HepG2 (cell line): Measurements from ENCODE around the gene UCN2. TPM values are rescaled to one million over a fixed set of nuclear protein-coding genes. Genes with fewer than 3 reads are reported as not detected.

Experiments
- ATAC-seq: fragments of 200-7000 bp; cut with Tn5 transposase; 3 replicates; pipeline ENCODE4 v1.9.1; 2020; ENCODE audit warnings: mild to moderate bottlenecking, moderate library complexity
- BruUV-seq: library from RNA; stranded (reverse); fragments of 400-500 nt; replicated peaks from 2 replicates; lab custom pipeline; 2021; lab: Mats Ljungman, UMichigan
- CTCF ChIA-PET: fragments of 300-600 bp; formaldehyde crosslinking; extraction: SDS; loops from one replicate; lab custom pipeline; 2021; ENCODE audit warnings: low total read pairs, inconsistent platforms, low intra/inter-chr PET ratio; lab: Yijun Ruan, JAX
- POLR2A ChIA-PET: fragments of 350-600 bp; sonication (Branson Sonifier 250); formaldehyde crosslinking; loops from one replicate; lab custom pipeline; 2020; ENCODE audit warnings: antibody characterized with exemption, inconsistent platforms; lab: Yijun Ruan, JAX
- DNase-seq: peaks from one replicate; pipeline ENCODE4 v3.0.0-alpha.2; 2015; ENCODE audit warnings: low spot score
- FAIRE-seq: peaks from 3 replicates; lab custom pipeline; 2011; peaks lifted over from hg19 to GRCh38; lab: Jason Lieb, UNC
- H2AFZ ChIP-seq: one replicate; pipeline ENCODE4 v1.6.1; 2011; ENCODE audit warnings: low read length, inconsistent platforms
- H3K27ac ChIP-seq: fragments of 300-600 bp; 3 replicates; pipeline ENCODE4 v1.8.0; 2011; ENCODE audit warnings: mixed run types, mild to moderate bottlenecking, mixed read lengths, low read length, inconsistent platforms; ENCODE audit not compliant: insufficient read depth; ENCODE audit errors: extremely low read length
- H3K27me3 ChIP-seq, 2 experiments: fragments of 200-600 bp in 1 of 2; 2 replicates in 1 of 2; 3 replicates in 1 of 2; pipeline versions ENCODE4 v1.6.0 to v1.8.0; 2011; ENCODE audit warnings: low read length in 2 of 2, mild to moderate bottlenecking in 2 of 2, moderate library complexity in 2 of 2, inconsistent platforms in 1 of 2; ENCODE audit not compliant: insufficient read depth in 2 of 2, control insufficient read depth in 1 of 2
- H3K36me3 ChIP-seq, 2 experiments: fragments of 200-600 bp in 1 of 2; replicated peaks in 1 of 2; 2 replicates in 1 of 2; 3 replicates in 1 of 2; pipeline versions ENCODE4 v1.5.1 to v1.8.0; 2011; ENCODE audit warnings: low read length in 2 of 2, inconsistent platforms in 1 of 2; ENCODE audit not compliant: insufficient read depth in 2 of 2, control insufficient read depth in 1 of 2
- H3K4me1 ChIP-seq: 2 replicates; pipeline ENCODE4 v1.5.1; 2012; ENCODE audit warnings: low read length, inconsistent platforms; ENCODE audit not compliant: insufficient read depth
- H3K4me2 ChIP-seq: 2 replicates; pipeline ENCODE4 v1.6.0; 2011; ENCODE audit warnings: low read depth, low read length, inconsistent platforms
- H3K4me3 ChIP-seq, 3 experiments: fragments of 200-600 bp in 1 of 3; sonication (generic), shearing (Covaris generic) in 1 of 3; replicated peaks in 1 of 3; 2 replicates each; pipeline ENCODE4 v1.5.1; 2011 to 2016; ENCODE audit warnings: low read length in 3 of 3, inconsistent platforms in 2 of 3, low read depth in 2 of 3, mild to moderate bottlenecking in 2 of 3, control low read depth in 1 of 3, mixed read lengths in 1 of 3; ENCODE audit not compliant: insufficient read depth in 1 of 3
- H3K79me2 ChIP-seq: one replicate; pipeline ENCODE4 v1.6.1; 2011; ENCODE audit warnings: low read length, inconsistent platforms; ENCODE audit not compliant: insufficient read depth
- H3K9ac ChIP-seq: 2 replicates; pipeline ENCODE4 v1.6.0; 2011; ENCODE audit warnings: mild to moderate bottlenecking, low read depth, low read length, inconsistent platforms; ENCODE audit not compliant: insufficient read depth
- H3K9me3 ChIP-seq: 2 replicates; pipeline ENCODE4 v1.5.1; 2012; ENCODE audit warnings: mild to moderate bottlenecking, low read length
- H4K20me1 ChIP-seq: 2 replicates; pipeline ENCODE4 v1.6.0; 2011; ENCODE audit warnings: inconsistent platforms, mild to moderate bottlenecking, low read length, moderate library complexity; ENCODE audit not compliant: insufficient read depth
- BCL6 ChIP-seq: IDR thresholded peaks from 2 replicates; pipeline ENCODE4 v1.6.1; 2016; ENCODE audit warnings: missing genetic modification reagents, missing compliant biosample characterization
- BRF2 ChIP-seq: sonication (generic); formaldehyde crosslinking; IDR thresholded peaks from 2 replicates; pipeline ENCODE4 v1.8.1; 2022; ENCODE audit warnings: mild to moderate bottlenecking, missing genetic modification reagents
- CCAR2 ChIP-seq: fragments of 200-400 bp; formaldehyde crosslinking; optimal IDR thresholded peaks from 2 replicates; pipeline ENCODE3; 2018; ENCODE audit warnings: low read depth, mild to moderate bottlenecking, low read length, moderate library complexity
- CREBL2 ChIP-seq: sonication (generic); formaldehyde crosslinking; IDR thresholded peaks from 2 replicates; pipeline ENCODE4 v1.8.1; 2023; ENCODE audit warnings: missing genetic modification reagents, mild to moderate bottlenecking, borderline replicate concordance
- FOSL1 ChIP-seq: sonication (generic); formaldehyde crosslinking; IDR thresholded peaks from 2 replicates; pipeline ENCODE4 v1.9.0; 2021; ENCODE audit warnings: missing genetic modification reagents, borderline replicate concordance
- HOXA9 ChIP-seq: sonication (generic); formaldehyde crosslinking; IDR thresholded peaks from 2 replicates; pipeline ENCODE4 v1.8.1; 2022; ENCODE audit warnings: missing genetic modification reagents, mild to moderate bottlenecking, moderate library complexity, borderline replicate concordance
- NR2C2 ChIP-seq: sonication (generic); formaldehyde crosslinking; IDR thresholded peaks from 2 replicates; pipeline ENCODE4 v1.4.0; 2020; ENCODE audit warnings: missing genetic modification reagents, mild to moderate bottlenecking, moderate library complexity, borderline replicate concordance
- PBX3 ChIP-seq: sonication (generic); formaldehyde crosslinking; IDR thresholded peaks from 2 replicates; pipeline ENCODE4 v1.8.1; 2023; ENCODE audit warnings: missing genetic modification reagents, inconsistent platforms, borderline replicate concordance
- PHF20 ChIP-seq: sonication (generic); formaldehyde crosslinking; IDR thresholded peaks from 2 replicates; pipeline ENCODE4 v1.5.0; 2020; ENCODE audit warnings: mild to moderate bottlenecking, missing genetic modification reagents
- RFX1 ChIP-seq: fragments of 450-650 bp; IDR thresholded peaks from 2 replicates; pipeline ENCODE4 v1.6.1; 2017
- SP4 ChIP-seq: sonication (generic); formaldehyde crosslinking; IDR thresholded peaks from 2 replicates; pipeline ENCODE4 v1.8.1; 2023; ENCODE audit warnings: mild to moderate bottlenecking, missing genetic modification reagents
- TFDP1 ChIP-seq: IDR thresholded peaks from 2 replicates; pipeline ENCODE4 v1.6.1; 2016; ENCODE audit warnings: missing compliant biosample characterization, missing genetic modification reagents, borderline replicate concordance
- TRAFD1 ChIP-seq: sonication (generic); formaldehyde crosslinking; IDR thresholded peaks from 2 replicates; pipeline ENCODE4 v1.5.1; 2020; ENCODE audit warnings: missing genetic modification reagents, mild to moderate bottlenecking, borderline replicate concordance
- ZBTB7A ChIP-seq: sonication (generic); formaldehyde crosslinking; IDR thresholded peaks from 2 replicates; pipeline ENCODE4 v1.8.0; 2022; ENCODE audit warnings: mild to moderate bottlenecking, missing genetic modification reagents
- ZEB1 ChIP-seq: IDR thresholded peaks from 2 replicates; pipeline ENCODE4 v1.6.1; 2012; ENCODE audit warnings: mild to moderate bottlenecking, low read depth, inconsistent platforms; ENCODE audit not compliant: insufficient replicate concordance
- ZNF484 ChIP-seq: sonication (generic); formaldehyde crosslinking; IDR thresholded peaks from 2 replicates; pipeline ENCODE4 v1.5.1; 2020; ENCODE audit warnings: mild to moderate bottlenecking, low read depth, missing genetic modification reagents, borderline replicate concordance
- ZNF598 ChIP-seq: sonication (generic); formaldehyde crosslinking; IDR thresholded peaks from 2 replicates; pipeline ENCODE4 v1.5.1; 2020; ENCODE audit warnings: mild to moderate bottlenecking, missing genetic modification reagents, borderline replicate concordance
- ZNF776 ChIP-seq: sonication (generic); formaldehyde crosslinking; IDR thresholded peaks from 2 replicates; pipeline ENCODE4 v1.4.0; 2020; ENCODE audit warnings: mild to moderate bottlenecking, missing genetic modification reagents
- ZNF841 ChIP-seq: sonication (generic); formaldehyde crosslinking; IDR thresholded peaks from 2 replicates; pipeline ENCODE4 v1.8.1; 2023; ENCODE audit warnings: missing genetic modification reagents, borderline replicate concordance
- WGBS: methylation state at CpG from one replicate; pipeline ENCODE4 v1.1.6; 2017; ENCODE audit warnings: low lambda C conversion rate; 5-methylcytosine and 5-hydroxymethylcytosine counted together
- in situ Hi-C: cut with HindIII; loops from 2 replicates; pipeline ENCODE4 v1.10.0; 2017; ENCODE audit warnings: low pct_unique_long_range_greater_than_20kb; ENCODE audit not compliant: extremely low pct_ligation_motif_present
- intact Hi-C: fragments of 100-400 bp; cut with micrococcal nuclease; formaldehyde crosslinking; loops from one replicate; pipeline ENCODE4 v1.10.0; 2022; ENCODE audit not compliant: unreplicated experiment
- polyA plus RNA-seq, 8 experiments: library from polyadenylated mRNA; depleted of rRNA in 3 of 8; stranded (reverse) in 7 of 8; unstranded in 1 of 8; fragments of >200 nt; fragmentation: Illumina TruSeq in 4 of 8; extraction: Trizol in 4 of 8; gene quantifications; 2 replicates each; pipeline versions ENCODE4 v1.2.1 to v1.2.3, GENCODE V29; 2011 to 2016; ENCODE audit warnings: low read depth in 4 of 8, missing spikeins in 1 of 8, mixed read lengths in 1 of 8; ENCODE audit not compliant: insufficient read depth in 1 of 8
- total RNA-seq, 5 experiments: library from RNA; depleted of rRNA; stranded (reverse); fragments of >200 nt; fragmentation: Illumina TruSeq; extraction: Trizol; gene quantifications; 2 replicates each; pipeline ENCODE4 v1.2.3, GENCODE V29; 2016; ENCODE audit warnings: low read depth in 1 of 5

UCN2 gene
- total and polyA plus RNA-seq, 2 of the 13 experiments (the other 11 are each of a cell fraction or from before 2014, with no cell fraction given), result 0.07 to 1.5 TPM

GRCh38 chr3:48592519-48593087 lies 29.0 kb upstream of the UCN2 start:
- Histone ChIP-seq H4K20me1 (no peaks in the 10 kb centered on the region), H3K36me3 (no peaks in the 10 kb centered on the region; a peak in 1 of 5 replicates), H3K4me2 (no peak overlapping the region), H2AFZ (no peak overlapping the region), H3K27ac (no peak overlapping the region)
- intact Hi-C loops, result no loop called here
- TF ChIP-seq HOXA9, result no peak
- TF ChIP-seq SP4 (CRISPR knock-in tag), result no peak
- TF ChIP-seq TRAFD1 (CRISPR knock-in tag), result no peak
- no peak for TF ChIP-seq BCL6
- TF ChIP-seq CREBL2 (CRISPR knock-in tag), result no peak
- TF ChIP-seq RFX1, result no peak
- TF ChIP-seq ZNF841 (CRISPR knock-in tag), result no peak
- TF ChIP-seq ZBTB7A (CRISPR knock-in tag), result no peak
- TF ChIP-seq CCAR2, result no peak
- TF ChIP-seq PBX3 (CRISPR knock-in tag), result no peak
- TF ChIP-seq FOSL1, result no peak
- no peak for TF ChIP-seq BRF2 (CRISPR knock-in tag)
- no peak for TF ChIP-seq ZEB1
- no peak for TF ChIP-seq ZNF484
- no peak for TF ChIP-seq TFDP1 (CRISPR knock-in tag)
- TF ChIP-seq NR2C2 (CRISPR knock-in tag), result no peak
- no peak for TF ChIP-seq ZNF598 (CRISPR knock-in tag)
- TF ChIP-seq ZNF776 (CRISPR knock-in tag), result no peak
- no peak for TF ChIP-seq PHF20 (CRISPR knock-in tag)
- TF ChIP-seq, all 625 proteins: peak for 0
- Histone ChIP-seq H3K79me2 (no peaks in the 10 kb centered on the region), H3K9ac (no peak overlapping the region), H3K4me1 (peaks cover 39% of the 10 kb centered on the region), H3K27me3 (0 out of 5 replicates have a peak, but pooled peaks cover 0 to 4% of the 10 kb centered on the region in 2 experiments), H3K9me3 (no peaks in the 10 kb centered on the region), H3K4me3 (no peak overlapping the region)
- in situ Hi-C loops, result no loop called here
- ATAC-seq, result no peak
- DNase-seq, result no peak
- BruUV-seq, result no TSS peak
- no peak for FAIRE-seq
- ChIA-PET POLR2A (no interaction called here), CTCF (no interaction called here)
- 53% methylated on average over 11 of the region's 21 CpGs for WGBS
